HTR-8/SVneo (cell line): ENCODE measurements around the gene SSR1.
A peak's percentile ranks its signal among the peaks of the same experiment; 100 is the strongest.
"Not testable (repeated sequence)": the region's sequence is repeated elsewhere in the genome, so short reads cannot be mapped to it uniquely, and the experiment has no call there.

Experiments
- DNase-seq: peaks from one replicate; pipeline ENCODE4 v3.0.0; 2011; ENCODE audit warnings: low spot score, mixed read lengths; ENCODE audit not compliant: insufficient read length
- FAIRE-seq: peaks from 2 replicates; lab custom pipeline; 2011; peaks lifted over from hg19 to GRCh38; lab: Jason Lieb, UNC

Gene SSR1

DNA sequence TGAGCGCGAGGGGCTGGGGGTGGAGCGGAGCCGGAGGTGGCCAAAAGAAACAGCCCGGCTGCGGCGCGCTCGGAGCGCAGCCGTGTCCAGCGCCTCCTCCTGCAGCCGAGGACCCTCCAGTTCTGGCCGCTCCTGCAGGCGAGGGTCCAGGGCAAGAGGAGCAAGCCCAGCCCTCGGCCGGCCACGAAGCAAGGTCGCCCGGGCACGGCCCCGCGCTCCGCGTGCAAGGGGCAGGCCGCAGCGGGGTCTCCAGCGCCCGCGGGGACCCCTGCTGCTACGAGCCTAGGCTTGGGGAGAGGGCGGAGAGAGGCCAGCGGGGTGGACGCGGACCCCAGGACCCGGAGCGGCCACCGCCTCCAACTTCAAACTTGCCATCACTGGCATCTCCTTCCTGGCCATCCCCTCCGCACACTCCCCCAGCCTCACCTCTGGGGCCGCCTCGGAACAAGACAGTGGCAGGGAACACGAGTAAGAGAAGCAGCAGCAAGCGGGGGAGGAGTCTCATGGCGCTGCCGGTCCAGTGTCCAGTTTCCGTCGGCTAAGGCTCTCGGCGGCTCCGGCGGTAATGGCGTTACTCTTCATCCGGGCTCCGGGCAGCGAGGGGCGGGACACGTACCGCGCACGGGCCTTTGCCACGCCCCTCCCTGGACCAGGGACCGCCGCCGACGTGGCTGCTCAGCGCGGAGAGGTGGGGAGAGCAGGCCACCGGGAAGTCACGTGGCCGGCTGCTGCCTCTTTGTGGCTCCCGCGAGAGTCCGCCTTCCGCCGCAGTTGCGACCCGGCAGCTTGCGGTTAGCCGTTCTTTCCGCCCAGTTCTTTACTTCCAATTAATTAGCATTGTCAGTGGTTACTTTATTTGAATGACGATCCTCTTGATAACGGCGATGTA, at the start of gene SSR1:
Gene SSR1 (minus strand): TSS at position 584 of the 889 bp plus-strand sequence. CDS start 79 bp downstream, at position 505.
- peak; percentile 98 for DNase-seq
- FAIRE-seq, result peak; percentile 94

DNA sequence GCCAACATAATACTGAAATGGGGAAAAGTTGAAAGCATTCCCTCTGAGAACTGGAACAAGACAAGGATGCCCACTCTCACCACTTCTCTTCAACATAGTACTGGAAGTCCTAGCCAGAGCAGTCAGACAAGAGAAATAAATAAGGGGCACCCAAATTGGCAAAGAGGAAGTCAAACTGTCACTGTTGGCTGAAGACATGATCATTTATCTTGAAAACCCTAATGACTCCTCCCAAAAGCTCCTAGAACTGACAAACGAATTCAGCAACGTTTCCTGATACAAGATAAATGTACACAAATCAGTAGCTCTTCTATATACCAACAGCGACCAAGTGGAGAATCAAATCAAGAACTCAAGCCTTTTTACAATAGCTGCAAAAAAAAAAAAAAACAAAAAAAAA, 38.9 kb upstream of the SSR1 start:
- DNase-seq, result not testable (repeated sequence)

DNA sequence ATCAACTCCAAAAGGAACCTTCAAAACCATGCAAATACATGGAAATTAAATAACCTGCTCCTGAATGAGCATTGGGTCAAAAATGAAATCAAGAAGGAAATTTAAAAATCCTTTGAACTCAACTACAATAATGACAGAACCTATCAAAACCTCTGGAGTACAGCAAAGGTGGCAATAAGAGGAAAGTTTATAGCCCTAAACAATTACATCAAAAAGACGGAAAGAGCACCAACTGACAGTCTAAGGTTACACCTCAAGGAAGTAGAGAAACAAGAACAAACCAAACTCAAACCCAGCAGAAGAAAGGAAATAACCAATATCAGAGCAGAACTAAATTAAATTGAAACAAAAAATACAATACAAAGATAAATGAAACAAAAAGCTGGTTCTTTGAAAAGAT, 37.6 kb upstream of the SSR1 start:
- not testable (repeated sequence) for DNase-seq, FAIRE-seq

More for the DNA sequence above, 38.9 kb upstream of the SSR1 start:
- not testable (repeated sequence) for FAIRE-seq

DNA sequence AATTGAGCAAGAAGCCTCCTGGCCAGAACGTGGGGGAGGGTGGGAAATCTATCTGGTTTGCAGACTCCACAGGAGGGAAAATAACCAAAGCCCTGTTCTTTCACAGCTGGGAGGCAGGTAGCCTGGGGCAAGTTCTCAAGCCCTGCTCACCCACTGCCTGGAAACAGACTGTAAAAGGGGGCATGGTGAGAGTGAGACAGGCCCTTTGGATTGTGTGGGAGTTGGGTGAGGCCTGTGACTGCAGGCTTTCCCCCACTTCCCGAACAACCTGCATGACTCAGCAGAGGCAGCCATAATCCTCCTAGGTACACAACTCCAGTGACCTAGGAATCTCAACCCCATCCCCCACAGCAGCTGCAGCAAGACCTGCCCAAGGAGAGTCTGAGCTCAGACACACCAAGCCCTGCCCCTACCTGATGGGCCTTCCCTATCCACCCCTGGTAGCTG, 34.6 kb upstream of the SSR1 start:
- not testable (repeated sequence) for FAIRE-seq, DNase-seq

DNA sequence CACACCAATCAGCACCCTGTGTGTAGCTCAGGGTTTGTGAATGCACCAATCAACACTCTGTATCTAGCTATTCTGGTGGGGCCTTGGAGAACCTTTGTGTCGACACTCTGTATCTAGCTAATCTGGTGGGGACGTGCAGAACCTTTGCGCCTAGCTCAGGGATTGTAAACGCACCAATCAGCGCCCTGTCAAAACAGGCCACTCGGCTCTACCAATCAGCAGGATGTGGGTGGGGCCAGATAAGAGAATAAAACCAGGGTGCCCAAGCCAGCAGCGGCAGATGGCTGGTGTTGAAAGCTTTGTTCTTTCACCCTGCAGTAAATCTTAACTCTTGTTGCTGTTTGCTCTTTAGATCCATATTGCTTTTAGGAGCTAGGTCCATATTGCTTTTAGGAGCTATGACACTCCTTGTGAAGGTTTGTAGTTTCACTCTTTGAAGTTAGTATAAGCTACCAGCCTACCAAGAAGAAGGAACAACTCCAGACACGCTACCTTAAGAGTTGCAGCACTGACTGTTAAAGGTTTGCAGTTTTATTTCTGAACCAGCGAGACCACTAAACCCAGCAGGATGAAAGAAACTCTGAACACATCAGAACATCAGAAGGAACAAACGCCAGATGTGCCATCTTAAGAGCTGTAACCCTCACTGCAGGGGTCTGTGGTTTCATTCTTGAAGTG, 31.9 kb upstream of the SSR1 start:
- DNase-seq, FAIRE-seq: not testable (repeated sequence)

DNA sequence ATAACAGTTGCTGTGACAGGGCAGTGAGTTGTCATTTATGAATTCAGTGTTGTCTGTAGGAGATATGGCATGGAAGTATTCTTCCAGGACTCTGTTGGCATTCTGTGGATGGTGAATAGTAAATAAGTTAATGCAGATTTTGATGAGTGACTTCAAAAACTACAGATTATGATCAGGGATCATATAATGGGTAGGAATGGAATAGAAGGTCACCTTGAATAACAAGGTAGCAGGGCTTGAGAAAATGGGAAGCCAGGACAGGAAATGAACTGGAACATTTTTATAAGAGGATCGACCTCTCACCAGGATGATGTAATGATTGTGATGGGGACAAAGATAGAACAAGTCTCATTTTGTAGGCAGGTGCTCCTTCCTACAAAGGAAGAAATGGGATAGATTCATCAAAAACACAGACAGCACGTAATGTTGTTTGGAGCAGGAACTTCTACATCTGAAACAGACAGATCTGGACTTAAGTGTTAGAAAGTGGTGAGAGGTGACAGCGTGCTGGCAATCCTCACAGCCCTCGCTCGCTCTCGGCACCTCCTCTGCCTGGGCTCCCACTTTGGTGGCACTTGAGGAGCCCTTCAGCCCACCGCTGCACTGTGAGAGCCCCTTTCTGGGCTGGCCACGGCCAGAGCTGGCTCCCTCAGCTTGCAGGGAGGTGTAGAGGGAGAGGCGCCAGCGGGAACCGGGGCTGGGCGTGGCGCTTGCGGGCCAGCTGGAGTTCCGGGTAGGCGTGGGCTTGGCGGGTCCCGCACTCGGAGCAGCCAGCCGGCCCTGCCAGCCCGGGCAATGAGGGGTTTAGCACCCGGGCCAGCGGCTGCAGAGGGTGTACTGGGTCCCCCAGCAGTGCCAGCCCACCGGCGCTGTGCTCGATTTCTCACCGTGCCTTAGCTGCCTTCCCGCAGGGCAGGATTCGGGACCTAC, 30.8 kb upstream of the SSR1 start:
- FAIRE-seq (no peak), DNase-seq (no peak)

DNA sequence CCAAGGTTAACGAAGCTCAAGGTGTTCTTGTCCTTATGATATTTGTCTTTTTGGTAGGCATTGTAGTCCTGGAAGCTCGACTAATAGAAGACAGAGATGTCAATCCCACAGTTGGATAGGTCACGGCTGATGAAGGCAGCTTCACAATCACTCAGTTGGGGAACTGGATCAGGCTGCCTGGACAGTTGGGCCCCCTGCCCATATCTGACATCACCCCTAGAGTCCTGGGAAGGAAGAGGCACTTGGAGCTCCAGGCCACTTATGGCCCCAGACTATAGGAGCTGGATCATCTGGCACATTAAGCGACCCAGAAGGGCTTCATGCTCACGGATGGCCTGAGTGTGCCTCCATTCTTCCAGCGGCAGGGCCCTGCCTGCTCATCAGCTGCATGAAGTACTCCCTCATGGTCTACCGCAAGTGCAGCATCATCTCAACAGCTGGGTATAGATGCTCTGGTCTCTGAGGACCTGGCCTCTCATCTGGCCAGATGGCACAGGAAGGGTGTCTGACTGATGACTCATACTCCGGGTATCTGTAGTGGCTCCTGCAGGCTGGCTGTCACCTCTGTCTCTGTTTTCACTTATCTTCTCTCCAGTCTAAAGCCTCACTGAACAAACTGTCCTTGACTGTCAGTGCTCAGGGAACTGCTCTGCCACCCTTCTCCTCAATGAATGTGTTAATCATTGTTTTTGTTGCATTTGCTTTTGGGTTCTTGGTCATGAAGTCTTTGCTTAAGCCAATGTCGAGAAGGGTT, 29.2 kb upstream of the SSR1 start:
- no peak for FAIRE-seq

DNA sequence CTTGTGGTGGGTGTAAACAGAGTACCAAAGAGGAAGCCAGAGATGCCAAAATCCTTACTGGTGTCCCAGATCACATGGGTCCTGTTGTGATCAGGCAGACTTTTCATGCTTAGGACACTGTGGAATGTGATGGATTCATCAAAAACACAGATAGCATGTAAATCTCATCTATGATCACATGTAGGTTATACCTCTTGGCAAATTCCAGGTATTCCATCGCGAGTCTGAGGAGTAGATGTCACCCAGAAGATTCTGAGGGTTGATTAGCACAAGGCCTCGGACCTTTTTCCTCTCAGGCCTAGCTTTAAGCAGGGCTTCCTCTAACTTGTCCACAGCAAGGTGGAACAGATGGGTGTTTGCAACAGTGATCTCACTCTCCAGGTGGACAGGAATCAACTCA, 28.3 kb upstream of the SSR1 start:
- FAIRE-seq (no peak), DNase-seq (no peak)

More for the DNA sequence above, 29.2 kb upstream of the SSR1 start:
- DNase-seq, result no peak

DNA sequence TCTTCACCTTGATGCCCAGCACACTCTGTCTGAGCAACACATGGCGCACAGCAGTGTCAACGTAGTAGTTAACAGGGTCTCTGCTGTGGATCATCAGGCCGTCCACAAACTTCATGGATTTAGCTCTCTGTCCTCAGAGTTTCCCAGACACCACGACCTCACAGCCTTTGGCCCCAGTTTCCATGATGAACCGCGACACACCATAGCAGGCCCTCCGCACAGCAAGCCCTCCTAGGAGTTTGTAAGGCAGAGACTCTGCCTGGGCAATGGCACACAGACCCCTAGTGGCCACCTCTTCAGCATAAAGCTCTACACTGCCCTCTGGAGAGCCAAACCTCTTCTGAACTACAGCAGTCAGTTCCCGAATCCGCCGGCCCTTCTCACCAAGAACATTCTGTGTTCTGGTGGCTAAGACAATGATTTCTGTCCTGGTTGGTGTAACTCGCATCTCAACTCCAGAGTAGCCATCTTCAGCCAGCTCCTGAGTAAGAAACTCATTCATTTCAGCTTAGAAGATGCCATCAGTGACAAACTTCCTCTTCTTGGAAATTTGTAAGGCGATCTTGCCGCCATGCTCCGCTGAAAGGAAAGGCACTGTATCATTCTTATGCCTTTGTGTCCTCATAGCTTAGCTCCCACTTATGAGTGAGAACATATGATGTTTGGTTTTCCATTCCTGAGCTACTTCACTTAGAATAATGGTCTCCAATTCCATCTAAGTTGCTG, 26.2 kb upstream of the SSR1 start:
- not testable (repeated sequence) for DNase-seq, FAIRE-seq

DNA sequence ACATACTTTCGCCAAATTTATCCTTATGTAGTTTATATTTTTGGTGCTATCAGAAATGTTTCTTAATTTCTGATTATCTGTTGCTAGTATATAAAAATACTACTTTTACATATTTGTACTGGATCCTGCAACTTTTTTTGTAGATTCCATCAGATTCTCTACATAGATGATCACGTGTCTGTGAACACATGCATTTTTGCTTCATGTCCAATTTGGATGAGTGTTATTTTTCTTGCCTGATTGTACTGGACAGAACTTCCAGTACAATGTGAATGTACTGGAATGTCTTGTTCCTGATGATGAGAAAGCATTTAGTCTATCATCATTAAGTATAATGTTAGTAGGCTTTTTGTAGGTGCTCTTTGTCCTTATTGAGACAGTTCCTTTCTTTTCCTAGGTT, 25.0 kb upstream of the SSR1 start:
- no peak for DNase-seq
- FAIRE-seq, result no peak

DNA sequence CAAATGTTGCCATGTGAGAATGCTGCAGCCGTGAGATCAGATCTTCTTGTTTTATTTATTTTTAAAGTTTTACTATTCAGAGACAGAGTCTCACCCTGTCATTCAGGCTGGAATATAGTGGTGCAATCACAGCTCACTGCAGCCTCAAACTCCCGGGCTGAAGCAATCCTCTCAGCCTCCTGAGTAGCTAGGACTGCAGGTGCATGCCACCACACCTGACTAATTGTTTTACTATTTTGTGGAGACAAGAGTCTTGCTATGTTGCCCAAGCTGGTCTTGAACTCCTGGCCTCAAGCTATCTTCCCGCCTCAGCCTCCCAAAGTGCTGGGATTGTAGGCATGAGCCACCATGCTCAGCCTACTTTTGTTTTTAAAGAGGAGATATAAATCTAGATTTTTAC, 22.5 kb upstream of the SSR1 start:
- no peak for FAIRE-seq
- no peak for DNase-seq

DNA sequence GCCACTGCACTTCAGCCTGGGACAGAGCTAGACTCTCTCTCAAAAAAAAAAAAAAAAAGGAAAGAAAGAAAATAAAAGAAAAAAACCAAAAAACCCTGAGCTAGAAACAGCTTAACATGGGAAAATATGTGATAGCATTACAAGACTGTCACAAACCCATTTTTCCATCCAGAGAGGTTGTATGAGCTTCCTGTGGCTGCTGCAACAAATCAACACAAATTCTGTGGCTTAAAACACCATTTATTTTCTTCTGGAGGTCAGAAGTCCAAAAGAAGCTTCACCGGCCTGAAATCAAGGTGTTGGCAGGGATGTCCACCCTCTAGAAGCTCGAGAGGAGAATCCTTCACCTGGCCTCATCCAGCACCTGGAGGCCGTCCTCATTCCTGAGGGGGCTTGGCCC, 21.7 kb upstream of the SSR1 start:
- no peak for FAIRE-seq

DNA sequence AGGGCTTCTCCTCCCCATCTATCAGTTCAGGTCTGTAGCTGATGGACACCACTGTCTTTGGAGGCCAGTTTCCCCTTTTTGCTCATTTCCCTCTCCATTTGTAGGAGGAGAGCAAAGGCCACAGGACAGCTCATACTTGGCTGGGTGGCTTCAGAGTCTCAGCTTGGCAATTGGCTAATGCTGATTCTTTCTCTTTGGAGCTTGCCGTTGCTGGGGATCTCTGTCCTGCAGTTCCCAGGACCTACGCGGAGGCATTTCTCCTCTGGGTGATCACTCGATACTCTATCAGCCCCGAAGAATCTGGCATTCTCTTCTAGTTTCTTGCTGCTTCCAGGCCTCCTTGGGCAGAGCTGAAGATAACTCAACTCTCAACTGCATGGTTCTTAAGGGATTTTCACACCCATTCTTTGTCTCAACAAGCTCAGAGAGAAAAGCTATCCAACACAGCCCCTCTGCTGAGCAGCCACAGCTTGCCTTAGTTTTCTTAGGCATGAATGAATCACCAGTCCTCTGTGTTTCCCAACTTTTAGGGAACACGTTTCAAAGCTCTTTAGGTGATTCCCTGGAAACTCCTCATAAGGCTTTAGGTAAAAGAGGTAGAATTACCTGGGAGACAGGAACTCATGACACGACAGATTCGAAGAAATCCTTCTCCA, 19.2 kb upstream of the SSR1 start:
- DNase-seq (no peak), FAIRE-seq (no peak)

More for the DNA sequence above, 21.7 kb upstream of the SSR1 start:
- DNase-seq, result no peak

DNA sequence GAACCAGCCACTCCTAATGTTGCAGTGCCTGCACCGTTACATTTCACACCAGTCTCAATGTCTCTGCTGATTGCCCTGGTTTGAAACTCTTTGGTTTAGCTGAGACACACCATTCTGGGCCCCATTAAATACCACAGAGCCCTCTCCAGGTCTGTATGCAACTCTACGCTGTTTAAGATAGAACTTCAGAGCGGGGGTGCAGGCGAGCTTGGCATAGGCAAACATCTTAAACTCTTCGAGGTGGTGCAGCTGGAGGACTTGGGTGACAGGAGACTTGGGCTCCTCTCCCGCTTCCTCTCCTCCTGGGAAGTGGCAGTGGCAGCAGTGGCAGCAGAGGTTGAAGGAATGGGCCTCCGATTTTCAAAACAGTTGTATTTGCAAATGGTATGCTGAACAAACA, 18.5 kb upstream of the SSR1 start:
- no peak for FAIRE-seq

DNA sequence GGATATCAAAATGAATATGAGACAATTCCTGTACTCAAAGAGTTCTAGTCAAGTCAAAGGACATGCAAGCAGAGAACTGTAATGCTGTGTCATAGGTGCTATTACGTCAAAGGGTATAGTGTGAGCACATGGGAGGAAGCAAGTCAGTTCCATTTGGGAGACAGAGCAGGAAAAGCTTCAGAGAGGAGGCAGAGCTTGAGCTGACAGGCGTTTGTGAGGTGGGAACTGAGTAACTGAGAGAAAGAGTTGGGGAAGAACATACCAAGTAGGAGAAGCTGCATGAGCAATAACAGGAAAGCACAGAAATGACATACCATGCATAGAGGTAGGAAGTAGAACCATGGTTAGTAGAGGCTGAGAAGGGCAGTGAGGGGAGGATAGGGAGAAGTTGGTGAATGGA, 15.2 kb upstream of the SSR1 start:
- no peak for FAIRE-seq

More for the DNA sequence above, 18.5 kb upstream of the SSR1 start:
- DNase-seq, result no peak

DNA sequence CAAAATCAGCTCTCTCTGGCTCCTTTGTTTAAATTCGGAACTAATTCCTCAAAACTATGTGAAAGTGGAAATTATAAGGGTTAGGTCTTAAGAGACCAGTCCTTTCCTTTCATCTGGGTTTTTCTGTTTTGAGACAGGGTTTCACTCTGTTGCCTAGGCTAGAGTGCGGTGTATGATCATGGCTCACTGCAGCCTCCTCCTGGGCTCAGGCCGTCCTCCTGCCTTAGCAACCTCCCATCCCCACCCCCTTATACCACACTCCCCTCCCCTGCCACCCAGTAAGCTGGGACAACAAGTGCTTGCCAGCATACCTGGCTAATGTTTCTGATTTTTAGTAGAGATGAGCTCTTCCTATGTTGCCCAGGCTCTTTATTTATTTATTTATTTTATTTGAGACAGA, 12.8 kb upstream of the SSR1 start:
- FAIRE-seq, result no peak
- no peak for DNase-seq

More for the DNA sequence above, 15.2 kb upstream of the SSR1 start:
- DNase-seq, result no peak

DNA sequence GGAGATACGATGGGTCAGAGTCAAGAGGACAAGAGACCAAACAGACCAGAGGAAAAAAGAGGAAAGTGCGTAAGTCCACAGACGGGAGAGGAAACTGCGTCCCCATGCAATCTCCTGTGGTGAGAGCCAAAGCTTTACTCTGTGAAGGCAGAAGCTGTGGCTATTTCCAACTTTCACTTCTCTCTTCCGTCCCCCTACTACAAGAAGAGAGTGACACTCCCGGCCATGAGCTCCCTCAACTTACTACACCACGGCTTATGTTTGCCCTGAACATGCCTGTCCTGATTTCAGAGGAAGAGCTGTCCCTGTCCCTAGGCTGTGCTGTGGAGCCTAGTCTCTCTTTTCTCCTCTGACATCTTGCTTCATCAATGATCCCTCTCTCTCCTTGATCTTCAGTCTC, 11.5 kb upstream of the SSR1 start:
- FAIRE-seq (no peak), DNase-seq (no peak)

DNA sequence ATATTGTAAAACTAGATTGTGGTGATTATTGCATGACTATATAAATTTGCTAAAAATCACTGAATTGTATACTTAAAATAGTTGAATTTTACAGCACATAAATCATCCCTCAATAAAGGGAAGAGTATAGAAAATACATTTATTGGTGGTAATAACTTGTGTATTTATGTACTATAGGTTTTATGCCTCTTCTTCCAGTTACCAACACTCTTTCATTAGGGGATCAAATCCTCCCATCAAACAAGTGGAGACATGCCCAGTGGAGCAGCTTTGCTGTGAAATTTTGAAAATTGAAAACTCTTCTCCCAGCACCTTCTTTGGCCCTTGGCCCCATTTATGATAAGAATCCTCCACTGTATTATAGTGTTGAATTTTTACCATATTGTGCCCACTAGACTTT, 10.1 kb upstream of the SSR1 start:
- DNase-seq (no peak), FAIRE-seq (no peak)
